NB4 (cell line): ENCODE data around the gene TRIM34.

Source experiments
- MAX ChIP-seq: IDR thresholded peaks from 2 replicates; pipeline ENCODE4 v1.6.1; 2011; ENCODE audit warnings: low read depth, low read length
- MYC ChIP-seq: IDR thresholded peaks from 2 replicates; pipeline ENCODE4 v1.6.1; 2011; ENCODE audit warnings: low read depth, low read length
- POLR2A ChIP-seq: IDR thresholded peaks from 2 replicates; pipeline ENCODE4 v1.6.1; 2011; ENCODE audit warnings: mild to moderate bottlenecking; ENCODE audit not compliant: insufficient read length; ENCODE audit errors: extremely low read depth
- TF ChIP-seq, protein P1 (sequence below): IDR thresholded peaks from one replicate; pipeline ENCODE4 v1.5.1; 2012; ENCODE audit warnings: low read depth, low read length

- TF ChIP-seq POLR2A (no peak), MAX (no peak), MYC (no peak)
- TF ChIP-seq, protein P1, sequence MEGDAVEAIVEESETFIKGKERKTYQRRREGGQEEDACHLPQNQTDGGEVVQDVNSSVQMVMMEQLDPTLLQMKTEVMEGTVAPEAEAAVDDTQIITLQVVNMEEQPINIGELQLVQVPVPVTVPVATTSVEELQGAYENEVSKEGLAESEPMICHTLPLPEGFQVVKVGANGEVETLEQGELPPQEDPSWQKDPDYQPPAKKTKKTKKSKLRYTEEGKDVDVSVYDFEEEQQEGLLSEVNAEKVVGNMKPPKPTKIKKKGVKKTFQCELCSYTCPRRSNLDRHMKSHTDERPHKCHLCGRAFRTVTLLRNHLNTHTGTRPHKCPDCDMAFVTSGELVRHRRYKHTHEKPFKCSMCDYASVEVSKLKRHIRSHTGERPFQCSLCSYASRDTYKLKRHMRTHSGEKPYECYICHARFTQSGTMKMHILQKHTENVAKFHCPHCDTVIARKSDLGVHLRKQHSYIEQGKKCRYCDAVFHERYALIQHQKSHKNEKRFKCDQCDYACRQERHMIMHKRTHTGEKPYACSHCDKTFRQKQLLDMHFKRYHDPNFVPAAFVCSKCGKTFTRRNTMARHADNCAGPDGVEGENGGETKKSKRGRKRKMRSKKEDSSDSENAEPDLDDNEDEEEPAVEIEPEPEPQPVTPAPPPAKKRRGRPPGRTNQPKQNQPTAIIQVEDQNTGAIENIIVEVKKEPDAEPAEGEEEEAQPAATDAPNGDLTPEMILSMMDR, result no peak
Observed at GRCh38 chr11:5665051-5665570, 40.3 kb downstream of the TRIM34 start.
